HG02981 (cell line): ENCODE data around the gene TBPL2.
"Not testable (repeated sequence)": the region's sequence is repeated elsewhere in the genome, so short reads cannot be mapped to it uniquely, and the experiment has no call there.

ENCODE experiments used
- ATAC-seq: cut with Tn5 transposase; IDR thresholded peaks from one replicate; pipeline ENCODE4 v1.9.1; 2021; ENCODE audit warnings: mild to moderate bottlenecking, moderate library complexity; ENCODE audit not compliant: unreplicated experiment

The TBPL2 gene

GRCh38 chr14:55446127-55446736 is 5.8 kb upstream of the TBPL2 start:
- no peak for ATAC-seq

- no peak for ATAC-seq
Measured at GRCh38 chr14:55441286-55441685, 870 bp upstream of the TBPL2 start.

- ATAC-seq: no peak
Measured at GRCh38 chr14:55438066-55438683, 2.2 kb downstream of the TBPL2 start.

- ATAC-seq: no peak
Measured at GRCh38 chr14:55436931-55437330, 3.5 kb downstream of the TBPL2 start.

GRCh38 chr14:55436519-55436918 is 3.9 kb downstream of the TBPL2 start:
- no peak for ATAC-seq

GRCh38 chr14:55434805-55435174 is 5.6 kb downstream of the TBPL2 start:
- ATAC-seq: no peak

- no peak for ATAC-seq
Measured at GRCh38 chr14:55433880-55434804, 6.3 kb downstream of the TBPL2 start.

GRCh38 chr14:55432628-55433027 is 7.8 kb downstream of the TBPL2 start:
- ATAC-seq: no peak

GRCh38 chr14:55430024-55430690 is 10.3 kb downstream of the TBPL2 start:
- no peak for ATAC-seq

GRCh38 chr14:55427439-55427838 is 13.0 kb downstream of the TBPL2 start:
- ATAC-seq: no peak

GRCh38 chr14:55426891-55427290 is 13.5 kb downstream of the TBPL2 start:
- no peak for ATAC-seq

- no peak for ATAC-seq
Measured at GRCh38 chr14:55425091-55425490, 15.3 kb downstream of the TBPL2 start.

GRCh38 chr14:55423969-55424368 is 16.4 kb downstream of the TBPL2 start:
- no peak for ATAC-seq

GRCh38 chr14:55422338-55422737 is 18.1 kb downstream of the TBPL2 start:
- ATAC-seq: not testable (repeated sequence)

- no peak for ATAC-seq
Measured at GRCh38 chr14:55419663-55420062, 20.8 kb downstream of the TBPL2 start.

- ATAC-seq: no peak
Measured at GRCh38 chr14:55418411-55418810, 22.0 kb downstream of the TBPL2 start.

GRCh38 chr14:55417955-55418354 is 22.5 kb downstream of the TBPL2 start:
- no peak for ATAC-seq

- ATAC-seq: no peak
Measured at GRCh38 chr14:55416866-55417265, 23.6 kb downstream of the TBPL2 start.

- no peak for ATAC-seq
Measured at GRCh38 chr14:55414551-55414950, 25.9 kb downstream of the TBPL2 start.

GRCh38 chr14:55412676-55413075 is 27.7 kb downstream of the TBPL2 start:
- ATAC-seq: no peak
